Activated effector memory CD4-positive, alpha-beta T cell treated with anti-CD3 and anti-CD28 coated beads, Interleukin-2, amount 50 U/mL, for 16 hours (primary cell): ENCODE data around the gene RSPH6A.
"Not testable (repeated sequence)": the region's sequence is repeated elsewhere in the genome, so short reads cannot be mapped to it uniquely, and the experiment has no call there.

Source experiments
- DNase-seq: peaks from one replicate; pipeline ENCODE4 v3.0.0-alpha.2; 2020

RSPH6A gene

DNA sequence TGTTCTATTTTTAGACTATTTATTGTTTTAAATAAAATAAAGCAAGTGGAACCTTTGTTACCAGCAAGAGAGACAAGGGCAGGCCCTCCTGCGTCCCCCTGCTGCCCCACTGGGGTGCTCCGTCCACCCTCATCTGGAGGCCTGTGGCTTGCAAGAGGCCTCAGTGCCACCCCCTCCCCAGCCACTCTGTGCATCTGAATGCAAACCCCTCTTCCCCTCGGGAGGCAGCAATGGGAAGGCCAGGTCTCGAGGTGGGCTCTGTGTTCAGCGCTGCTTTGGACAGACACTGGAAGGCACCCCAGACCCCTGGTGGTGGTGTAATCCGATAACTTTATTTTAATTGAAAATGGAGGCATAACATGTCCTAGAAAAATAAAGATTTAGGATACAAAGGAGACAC is 50.6 kb downstream of the RSPH6A start:
- no peak for DNase-seq

DNA sequence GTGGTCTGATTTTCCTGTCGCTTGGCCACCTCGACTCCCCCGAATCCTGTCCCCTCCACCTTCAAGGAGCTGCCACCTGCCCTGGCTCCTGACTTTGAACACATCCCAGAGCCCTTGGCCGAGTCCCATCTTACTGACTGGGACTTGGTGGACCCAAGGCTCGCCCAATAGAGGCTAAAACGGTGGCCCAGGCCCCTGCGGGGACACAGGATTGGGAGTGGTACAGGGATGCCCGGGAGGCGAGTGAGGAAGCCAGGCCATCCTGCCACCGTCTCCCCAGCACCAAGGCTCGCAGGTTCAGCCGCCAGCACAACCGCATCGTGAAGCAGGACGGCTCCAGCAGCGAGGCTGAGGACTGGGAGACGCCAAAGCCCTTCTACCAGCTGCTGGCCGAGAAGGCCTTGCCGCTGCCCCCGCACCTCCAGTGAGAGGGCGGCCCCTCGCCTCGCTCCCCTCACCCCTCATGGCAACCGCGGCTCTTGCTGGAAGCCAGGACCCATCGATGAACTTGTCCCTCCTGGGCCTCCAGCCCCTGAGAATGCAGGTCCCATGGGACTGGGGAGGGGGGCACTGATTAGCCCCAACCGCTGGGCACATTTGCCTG is 51.3 kb downstream of the RSPH6A start:
- no peak for DNase-seq

DNA sequence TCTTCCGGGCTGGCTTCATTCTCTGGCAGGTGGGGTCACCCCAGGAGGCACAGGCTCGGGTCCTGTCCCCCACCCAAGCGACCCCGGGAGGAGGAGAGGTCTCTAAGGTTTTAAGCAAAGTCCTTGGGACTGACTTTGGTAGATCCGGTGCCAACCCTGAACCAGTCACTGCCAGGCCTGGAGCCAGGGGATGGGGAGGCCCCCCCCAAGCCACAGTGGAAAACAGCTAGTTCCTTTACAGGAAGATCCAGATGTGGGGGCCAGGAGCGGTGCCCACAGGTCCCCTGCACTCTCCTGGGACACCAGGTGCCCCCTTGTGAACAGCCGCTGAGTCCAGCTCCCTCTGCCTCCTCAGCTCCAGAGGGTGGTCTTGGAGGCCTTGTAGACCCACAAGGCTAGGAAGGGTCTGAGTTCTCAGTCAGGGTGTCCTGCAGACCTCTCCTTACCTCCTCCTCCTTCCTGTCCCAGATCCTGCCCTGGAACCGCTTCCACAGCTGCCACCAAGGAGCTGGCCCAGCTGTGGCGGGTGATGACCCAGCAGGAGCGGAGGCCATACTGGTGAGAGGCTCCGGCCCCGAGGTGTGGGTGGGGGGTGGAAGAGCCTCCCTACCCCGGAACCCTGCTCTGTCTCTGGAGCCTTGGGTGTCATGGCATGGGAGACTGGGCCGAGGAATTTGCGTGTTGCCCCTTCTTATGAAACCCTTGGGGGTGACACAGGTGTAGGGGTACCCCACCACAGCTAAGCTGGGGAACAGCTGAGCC is 52.1 kb downstream of the RSPH6A start:
- DNase-seq, result no peak

DNA sequence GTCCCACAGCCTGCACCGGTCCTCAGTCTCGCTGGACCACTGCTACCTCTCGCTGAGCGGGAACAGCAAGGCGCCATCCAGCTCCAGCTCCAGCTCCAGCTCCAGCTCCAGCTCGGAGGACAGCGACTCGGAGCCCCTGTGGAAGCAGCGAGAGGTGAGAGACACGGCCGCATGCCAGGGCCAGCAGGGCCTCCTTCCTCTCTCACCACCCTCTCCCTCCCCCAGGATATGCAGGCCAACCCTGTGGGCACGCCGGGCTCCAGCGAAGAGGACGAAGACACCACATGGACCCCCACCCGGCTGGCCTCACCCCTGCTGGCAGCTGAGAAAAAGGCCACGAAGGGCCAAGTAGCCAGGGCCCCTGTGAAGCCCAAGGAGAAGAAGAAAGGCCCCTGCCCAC is 53.4 kb downstream of the RSPH6A start:
- no peak for DNase-seq

DNA sequence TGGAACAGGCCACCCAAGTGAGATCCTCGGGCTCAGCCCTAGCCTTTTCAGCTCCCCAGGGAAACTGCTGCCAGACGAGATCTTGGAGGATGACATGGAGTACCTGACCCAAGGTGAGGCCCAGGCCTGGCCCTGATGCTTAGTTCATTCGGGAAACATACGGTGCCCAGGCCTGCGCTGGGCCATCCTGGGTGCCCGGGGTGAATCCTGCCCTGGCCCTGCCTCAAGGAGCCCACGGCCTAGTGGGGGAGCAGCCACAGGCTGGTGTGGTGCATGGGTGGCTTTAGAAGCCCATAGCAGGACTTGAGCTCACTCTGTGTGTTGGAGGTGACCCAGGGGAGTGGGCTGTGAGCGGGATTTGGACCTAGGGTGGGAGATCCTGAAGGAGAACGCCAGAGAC is 56.2 kb downstream of the RSPH6A start:
- DNase-seq, result no peak

DNA sequence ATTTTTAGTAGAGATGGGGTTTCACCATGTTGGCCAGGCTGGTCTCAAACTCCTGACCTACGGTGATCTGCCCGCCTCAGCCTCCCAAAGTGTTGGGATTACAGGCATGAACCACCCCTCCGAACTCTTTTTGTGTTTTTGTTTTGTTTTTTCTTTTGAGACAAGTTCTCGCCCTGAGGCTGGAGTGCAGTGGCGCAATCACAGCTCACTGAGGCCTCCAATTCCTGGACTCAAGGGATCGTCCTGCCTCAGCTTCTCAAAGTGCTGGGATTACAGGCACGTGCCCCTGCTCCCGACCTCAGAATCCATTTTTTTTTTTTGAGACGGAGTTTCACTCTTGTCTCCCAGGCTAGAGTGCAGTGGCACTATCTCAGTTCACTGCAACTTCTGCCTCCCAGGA is 57.4 kb downstream of the RSPH6A start:
- no peak for DNase-seq

DNA sequence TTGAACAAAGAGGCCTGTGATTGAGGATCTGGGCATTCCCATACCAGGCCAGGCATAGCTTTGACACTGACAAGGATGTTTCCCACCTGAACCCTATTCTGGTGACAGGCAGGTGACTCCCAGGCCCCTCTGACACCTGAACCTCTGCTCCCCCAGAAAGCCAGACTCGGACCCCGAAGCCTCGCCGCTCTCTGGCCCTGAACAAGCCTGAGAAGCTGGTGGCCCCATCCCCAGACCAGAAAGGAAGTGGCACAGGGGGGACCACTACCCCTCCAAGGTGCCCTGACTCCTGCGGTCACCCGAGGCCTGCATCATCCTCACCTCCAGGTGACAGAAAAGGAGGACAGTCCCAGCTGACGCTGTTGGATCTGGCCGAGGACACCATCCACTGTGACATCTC is 60.8 kb downstream of the RSPH6A start:
- DNase-seq, result no peak

DNA sequence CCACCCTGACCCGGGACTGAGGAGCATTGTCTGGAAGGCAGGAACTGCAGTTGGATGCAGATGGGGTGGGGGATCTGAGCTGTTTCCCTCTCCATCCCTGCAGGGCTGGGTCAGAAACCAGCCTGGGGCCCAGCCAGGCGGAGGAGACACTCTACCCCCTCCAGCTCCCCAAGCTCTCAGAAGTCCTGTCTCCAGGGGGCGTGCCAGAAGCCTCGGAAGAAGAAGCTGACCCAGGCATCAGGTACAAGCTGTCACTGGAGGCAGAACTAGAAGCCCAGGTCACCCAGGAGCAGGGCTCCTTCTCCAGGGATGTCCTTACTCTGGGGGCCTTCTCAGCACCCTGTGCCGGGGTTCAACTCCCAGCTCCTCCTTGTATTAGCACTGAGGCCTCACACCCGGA is 61.6 kb downstream of the RSPH6A start:
- no peak for DNase-seq

DNA sequence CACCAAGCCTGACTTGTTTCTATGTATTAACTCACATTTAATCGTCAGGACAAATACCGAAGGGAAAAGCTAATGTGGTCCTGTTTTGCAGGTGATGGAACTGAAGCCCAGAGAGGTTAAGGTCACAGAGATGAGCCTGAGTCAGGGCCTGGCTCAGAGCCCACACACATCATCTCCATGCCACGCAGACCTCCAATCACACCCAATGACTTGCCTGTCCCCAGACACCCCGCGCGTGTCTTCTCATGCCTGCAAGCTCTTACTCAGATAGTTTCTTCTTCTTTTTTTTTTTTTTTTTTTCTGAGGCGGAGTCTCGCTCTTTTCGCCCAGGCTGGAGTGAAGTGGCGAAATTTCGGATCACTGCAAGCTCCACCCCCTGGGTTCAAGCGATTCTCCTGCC is 62.5 kb downstream of the RSPH6A start:
- DNase-seq, result no peak

DNA sequence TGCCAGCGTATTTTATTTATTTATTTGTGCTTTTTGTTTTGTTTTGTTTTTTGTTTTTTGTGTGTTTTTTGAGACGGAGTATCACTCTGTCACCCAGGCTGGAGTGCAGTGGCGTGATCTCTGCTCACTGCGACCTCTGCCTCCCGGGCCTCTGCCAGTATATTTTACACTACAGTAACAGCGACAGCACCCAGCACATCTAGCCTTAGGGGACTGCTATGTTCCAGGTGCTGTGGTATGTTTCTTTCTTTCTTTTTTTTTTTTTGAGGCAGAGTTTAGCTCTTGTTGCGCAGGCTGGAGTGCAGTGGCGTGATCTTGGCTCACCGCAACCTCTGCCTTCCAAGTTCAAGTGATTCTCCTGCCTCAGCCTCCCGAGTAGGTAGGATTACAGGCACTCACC is 63.6 kb downstream of the RSPH6A start:
- not testable (repeated sequence) for DNase-seq

DNA sequence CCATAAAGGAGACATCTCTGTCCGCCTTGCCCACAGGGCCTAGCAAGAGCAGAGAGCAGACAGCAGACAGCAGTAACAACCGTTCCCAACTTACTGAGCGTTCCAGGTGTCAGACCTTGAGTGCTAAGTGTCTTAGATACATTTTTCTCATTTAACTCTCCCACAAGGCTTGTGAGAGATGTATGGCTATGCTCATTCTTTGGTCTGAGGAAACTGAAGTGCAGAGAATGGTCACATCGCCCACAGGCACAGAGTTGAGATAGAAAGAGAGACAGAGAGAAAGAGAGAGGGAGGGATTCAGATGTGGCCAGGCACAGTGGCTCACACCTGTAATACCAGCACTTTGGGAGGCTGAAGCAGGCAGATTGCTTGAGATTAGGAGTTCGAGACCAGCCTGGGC is 67.6 kb downstream of the RSPH6A start:
- DNase-seq, result no peak

DNA sequence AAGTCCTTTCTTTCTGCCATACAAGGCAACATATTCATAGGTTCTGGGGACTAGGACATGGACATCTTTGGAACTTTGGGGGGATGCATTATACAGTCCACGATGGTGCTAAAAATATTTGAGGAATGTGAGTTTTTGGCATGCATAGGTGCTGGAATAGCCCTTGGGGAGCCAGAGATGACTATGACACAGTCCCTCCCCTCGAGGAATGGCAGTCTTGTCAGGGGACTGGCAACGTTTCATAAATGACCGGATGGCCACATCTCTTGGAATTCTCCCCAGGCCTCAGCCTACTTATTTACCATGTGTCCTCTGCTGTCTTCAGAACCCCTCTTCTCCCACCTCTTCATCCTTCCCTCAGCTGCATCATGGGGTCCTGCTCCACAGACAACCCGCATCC is 68.2 kb downstream of the RSPH6A start:
- no peak for DNase-seq
